IgD-negative memory B cell (primary cell): Measurements from ENCODE around the gene CLMP. TPM values are rescaled to one million over a fixed set of nuclear protein-coding genes. Genes with fewer than 3 reads are reported as not detected.
"Not testable (repeated sequence)": the region's sequence is repeated elsewhere in the genome, so short reads cannot be mapped to it uniquely, and the experiment has no call there.

Source experiments
- H3K27ac Mint-ChIP-seq, 3 donors: one replicate each; pipeline ENCODE4 v1.8.0; 2020 to 2022; ENCODE audit warnings: mild to moderate bottlenecking in 3 of 3, mixed read lengths in 3 of 3, moderate library complexity in 1 of 3
- H3K27me3 Mint-ChIP-seq: one replicate; pipeline ENCODE4 v1.8.0; 2021; ENCODE audit warnings: mixed read lengths
- H3K36me3 Mint-ChIP-seq: one replicate; pipeline ENCODE4 v1.8.0; 2020; ENCODE audit warnings: mild to moderate bottlenecking, mixed read lengths
- H3K4me1 Mint-ChIP-seq, 3 donors: one replicate each; pipeline ENCODE4 v1.8.0; 2020 to 2022; ENCODE audit warnings: mixed read lengths in 3 of 3, mild to moderate bottlenecking in 1 of 3
- H3K4me3 Mint-ChIP-seq, 4 donors: one replicate each; pipeline ENCODE4 v1.8.0; 2020 to 2022; ENCODE audit warnings: mild to moderate bottlenecking in 4 of 4, mixed read lengths in 4 of 4, moderate library complexity in 3 of 4
- H3K9me3 Mint-ChIP-seq, 3 donors: one replicate each; pipeline ENCODE4 v1.8.0; 2020 to 2021; ENCODE audit warnings: mixed read lengths in 3 of 3, mild to moderate bottlenecking in 1 of 3
- polyA plus RNA-seq: library from polyadenylated mRNA; unstranded; fragments of 300-500 nt; fragmentation: Illumina TruSeq; gene quantifications from one replicate; pipeline ENCODE4 v1.2.3, GENCODE V29; 2021

CLMP gene
- polyA plus RNA-seq, 1 donor from 2014 or later = 0.31 TPM

- Mint-ChIP-seq H3K4me1 (no peaks in the 10 kb centered on the region), H3K27me3 (peaks cover 24% of the 10 kb centered on the region), H3K36me3 (peaks cover 4% of the 10 kb centered on the region), H3K27ac (peak overlapping the region in 1 of 3 donors; percentile 77), H3K4me3 (no peak overlapping the region), H3K9me3 (peaks cover 2 to 9% (median 6%) of the 10 kb centered on the region in 3 donors)
These were observed 43.3 kb downstream of the CLMP start for GRCh38 chr11:123151796-123152195.

- Mint-ChIP-seq H3K4me1 (no peaks in the 10 kb centered on the region), H3K27ac (no peak overlapping the region)
These were observed 43.7 kb downstream of the CLMP start for GRCh38 chr11:123151366-123151765.

DNA sequence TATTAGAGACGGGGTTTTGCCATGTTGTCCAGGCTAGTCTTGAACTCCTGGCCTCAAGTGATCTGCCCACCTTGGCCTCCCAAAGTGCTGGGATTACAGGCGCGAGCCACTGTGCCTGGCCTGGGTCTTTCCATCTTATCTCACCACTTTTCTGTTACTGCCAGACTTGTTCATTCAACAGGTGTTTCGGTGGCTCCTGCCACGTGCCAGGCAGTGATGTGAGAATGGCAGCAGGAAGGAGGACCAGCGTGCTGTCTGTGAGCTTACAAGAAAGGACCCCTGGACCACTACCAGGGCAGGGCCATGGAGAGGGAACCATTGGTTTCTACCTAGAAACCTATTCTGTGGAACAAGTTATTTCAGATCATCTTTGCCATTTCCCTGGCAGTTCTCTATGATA lies 44.2 kb downstream of the CLMP start:
- no peak overlapping the region for H3K27ac Mint-ChIP-seq
- no peak overlapping the region for H3K4me3 Mint-ChIP-seq
- peaks cover 4% of the 10 kb centered on the region for H3K36me3 Mint-ChIP-seq
- no peaks in the 10 kb centered on the region for H3K4me1 Mint-ChIP-seq
- peaks cover 0 to 7% (median 2%) of the 10 kb centered on the region in 3 donors for H3K9me3 Mint-ChIP-seq
- peaks cover 21% of the 10 kb centered on the region for H3K27me3 Mint-ChIP-seq

More at GRCh38 chr11:123151366-123151765, 43.7 kb downstream of the CLMP start:
- Mint-ChIP-seq H3K9me3 (peaks cover 1 to 9% (median 6%) of the 10 kb centered on the region in 3 donors), H3K36me3 (peaks cover 4% of the 10 kb centered on the region), H3K27me3 (peaks cover 26% of the 10 kb centered on the region), H3K4me3 (no peak overlapping the region)

GRCh38 chr11:123148965-123149364 lies 46.1 kb downstream of the CLMP start:
- H3K9me3 Mint-ChIP-seq = peaks cover 0 to 1% (median 0%) of the 10 kb centered on the region in 3 donors
- peaks cover 18% of the 10 kb centered on the region for H3K27me3 Mint-ChIP-seq
- peaks cover 2% of the 10 kb centered on the region for H3K36me3 Mint-ChIP-seq
- no peaks in the 10 kb centered on the region for H3K4me1 Mint-ChIP-seq
- no peak overlapping the region for H3K4me3 Mint-ChIP-seq
- no peak overlapping the region for H3K27ac Mint-ChIP-seq

GRCh38 chr11:123145661-123146060 lies 49.4 kb downstream of the CLMP start:
- H3K4me3 Mint-ChIP-seq = no peak overlapping the region
- H3K4me1 Mint-ChIP-seq = no peaks in the 10 kb centered on the region
- H3K36me3 Mint-ChIP-seq = peaks cover 5% of the 10 kb centered on the region
- H3K27ac Mint-ChIP-seq = no peak overlapping the region
- H3K9me3 Mint-ChIP-seq = no peaks in the 10 kb centered on the region
- peaks cover 6% of the 10 kb centered on the region for H3K27me3 Mint-ChIP-seq

- H3K9me3 Mint-ChIP-seq = no peaks in the 10 kb centered on the region
- H3K4me3 Mint-ChIP-seq = no peak overlapping the region
- no peak overlapping the region for H3K27ac Mint-ChIP-seq
- H3K27me3 Mint-ChIP-seq = peaks cover 6% of the 10 kb centered on the region
- peaks cover 5% of the 10 kb centered on the region for H3K36me3 Mint-ChIP-seq
- no peaks in the 10 kb centered on the region for H3K4me1 Mint-ChIP-seq
These were observed 49.8 kb downstream of the CLMP start for GRCh38 chr11:123145220-123145619.

- no peaks in the 10 kb centered on the region for H3K4me1 Mint-ChIP-seq
- H3K36me3 Mint-ChIP-seq = peaks cover 5% of the 10 kb centered on the region
- no peaks in the 10 kb centered on the region for H3K9me3 Mint-ChIP-seq
- H3K27me3 Mint-ChIP-seq = peaks cover 6% of the 10 kb centered on the region
- H3K4me3 Mint-ChIP-seq = no peak overlapping the region
- no peak overlapping the region for H3K27ac Mint-ChIP-seq
These were observed 50.3 kb downstream of the CLMP start for GRCh38 chr11:123144707-123145106.

- Mint-ChIP-seq H3K4me1 (no peaks in the 10 kb centered on the region), H3K27me3 (peaks cover 9% of the 10 kb centered on the region), H3K27ac (no peak overlapping the region), H3K4me3 (no peak overlapping the region), H3K36me3 (peaks cover 5% of the 10 kb centered on the region), H3K9me3 (no peaks in the 10 kb centered on the region)
These were observed 51.1 kb downstream of the CLMP start for GRCh38 chr11:123143921-123144320.

- Mint-ChIP-seq H3K4me3 (no peak overlapping the region), H3K36me3 (peaks cover 5% of the 10 kb centered on the region), H3K27ac (no peak overlapping the region), H3K27me3 (peaks cover 9% of the 10 kb centered on the region), H3K9me3 (no peaks in the 10 kb centered on the region), H3K4me1 (no peaks in the 10 kb centered on the region)
These were observed 51.6 kb downstream of the CLMP start for GRCh38 chr11:123143476-123143875.

DNA sequence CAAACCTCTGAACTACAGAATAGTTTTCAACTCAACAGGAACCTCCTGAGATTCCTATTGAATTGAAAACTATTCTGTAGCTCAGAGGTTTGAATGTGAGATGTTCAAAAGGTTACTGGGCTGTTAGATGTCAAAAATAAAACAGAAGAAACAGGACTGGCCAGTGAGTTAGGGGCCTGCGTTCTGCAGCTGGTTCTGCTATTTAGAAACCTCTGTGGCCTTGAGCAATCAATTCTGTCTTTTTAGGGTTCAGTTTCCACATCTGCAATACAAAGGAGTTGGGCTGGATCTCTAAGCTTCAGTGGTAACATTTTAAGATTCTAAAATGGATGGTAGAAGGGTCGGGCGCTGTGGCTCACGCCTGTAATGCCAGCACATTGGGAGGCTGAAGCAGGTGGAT lies 55.8 kb downstream of the CLMP start:
- Mint-ChIP-seq H3K36me3 (peaks cover 3% of the 10 kb centered on the region), H3K4me3 (no peak overlapping the region), H3K9me3 (no peaks in the 10 kb centered on the region), H3K27me3 (peaks cover 4% of the 10 kb centered on the region), H3K4me1 (peaks cover 0 to 7% (median 4%) of the 10 kb centered on the region in 3 donors), H3K27ac (no peak overlapping the region)

DNA sequence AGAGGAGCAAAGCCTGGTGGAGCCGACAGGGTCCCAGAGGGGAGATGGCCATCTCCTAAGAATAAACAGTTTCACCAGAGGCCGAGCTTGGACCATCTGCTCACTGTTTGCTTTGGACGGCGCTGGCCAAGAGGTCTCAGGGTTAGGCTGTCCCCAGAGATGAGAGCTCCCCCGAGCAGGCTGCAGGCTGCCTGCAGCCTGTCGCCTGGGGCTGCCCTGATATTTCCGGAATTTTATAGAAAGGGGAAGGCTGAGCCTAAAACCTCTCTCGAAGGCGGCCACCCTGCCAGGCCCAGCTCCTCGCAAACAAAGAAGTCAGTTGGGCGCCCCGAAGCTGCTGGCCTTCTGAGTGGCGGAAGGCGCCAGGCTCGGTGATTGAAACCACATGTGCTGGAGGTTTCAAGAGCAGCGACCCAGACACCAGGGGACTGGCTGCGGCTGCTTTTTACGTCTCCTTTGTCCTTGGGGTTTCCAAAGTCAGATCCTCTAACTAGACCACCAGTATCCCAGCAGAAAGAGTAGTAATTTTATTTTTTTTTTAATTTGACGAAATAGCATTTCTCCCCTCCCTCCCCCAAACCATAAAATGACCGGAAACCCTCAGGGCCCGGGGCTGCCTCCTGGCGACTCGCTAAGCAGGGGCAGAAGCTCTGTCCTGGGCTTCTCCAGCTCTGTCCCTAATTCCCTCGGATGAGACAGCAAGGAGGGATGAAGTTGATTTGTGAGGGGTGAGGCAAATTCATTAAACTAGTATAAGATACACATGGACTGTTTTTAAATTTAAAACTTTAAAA lies 57.4 kb downstream of the CLMP start:
- Mint-ChIP-seq H3K36me3 (peaks cover 3% of the 10 kb centered on the region), H3K4me3 (no peak overlapping the region), H3K4me1 (peaks cover 0 to 7% (median 4%) of the 10 kb centered on the region in 3 donors), H3K27me3 (peaks cover 4% of the 10 kb centered on the region), H3K9me3 (no peaks in the 10 kb centered on the region), H3K27ac (no peak overlapping the region)

GRCh38 chr11:123135863-123136446 lies 59.1 kb downstream of the CLMP start:
- peaks cover 0 to 7% (median 4%) of the 10 kb centered on the region in 3 donors for H3K4me1 Mint-ChIP-seq
- H3K36me3 Mint-ChIP-seq = peaks cover 3% of the 10 kb centered on the region
- no peaks in the 10 kb centered on the region for H3K9me3 Mint-ChIP-seq
- peaks cover 4% of the 10 kb centered on the region for H3K27me3 Mint-ChIP-seq
- H3K4me3 Mint-ChIP-seq = no peak overlapping the region
- no peak overlapping the region for H3K27ac Mint-ChIP-seq

- Mint-ChIP-seq H3K4me1 (peaks cover 0 to 3% (median under 1%) of the 10 kb centered on the region in 3 donors), H3K27ac (no peak overlapping the region), H3K36me3 (no peaks in the 10 kb centered on the region), H3K4me3 (no peak overlapping the region), H3K9me3 (no peaks in the 10 kb centered on the region), H3K27me3 (peaks cover under 1% of the 10 kb centered on the region)
These were observed 62.2 kb downstream of the CLMP start for GRCh38 chr11:123132881-123133280.

DNA sequence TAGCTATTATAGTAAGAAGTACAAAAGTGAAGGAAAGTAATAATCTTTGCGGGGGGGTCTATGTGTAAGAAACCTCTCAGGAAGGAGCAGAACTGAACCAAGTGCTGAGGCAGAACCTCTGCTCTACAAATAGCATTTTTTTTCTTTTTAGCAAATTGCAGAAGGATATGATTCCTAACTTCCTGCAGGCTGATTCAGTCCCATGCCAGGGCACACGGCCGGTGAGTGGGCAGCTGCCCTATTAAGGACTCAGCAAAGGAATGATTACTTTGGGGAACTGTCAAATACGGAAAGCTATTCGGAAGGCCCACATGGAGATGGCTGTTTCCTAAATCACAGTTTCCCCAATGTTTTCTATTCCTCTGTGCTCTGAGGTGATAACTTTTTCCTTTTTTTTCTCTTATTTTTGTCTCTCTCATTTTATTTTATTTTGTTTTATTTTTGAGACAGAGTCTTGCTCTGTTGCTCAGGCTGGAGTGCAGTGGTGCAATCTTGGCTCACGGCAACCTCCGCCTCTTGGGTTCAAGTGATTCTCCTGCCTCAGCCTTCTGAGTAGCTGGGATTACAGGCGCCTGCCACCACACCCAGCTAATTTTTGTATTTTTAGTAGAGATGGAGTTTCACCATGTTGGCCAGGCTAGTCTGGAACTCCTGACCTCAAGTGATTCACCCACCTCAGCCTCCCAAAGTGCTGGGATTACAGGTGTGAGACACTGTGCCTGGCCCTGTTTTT lies 62.8 kb downstream of the CLMP start:
- H3K27ac Mint-ChIP-seq, H3K4me3 Mint-ChIP-seq, H3K9me3 Mint-ChIP-seq, H3K4me1 Mint-ChIP-seq, H3K27me3 Mint-ChIP-seq, H3K36me3 Mint-ChIP-seq: not testable (repeated sequence)

DNA sequence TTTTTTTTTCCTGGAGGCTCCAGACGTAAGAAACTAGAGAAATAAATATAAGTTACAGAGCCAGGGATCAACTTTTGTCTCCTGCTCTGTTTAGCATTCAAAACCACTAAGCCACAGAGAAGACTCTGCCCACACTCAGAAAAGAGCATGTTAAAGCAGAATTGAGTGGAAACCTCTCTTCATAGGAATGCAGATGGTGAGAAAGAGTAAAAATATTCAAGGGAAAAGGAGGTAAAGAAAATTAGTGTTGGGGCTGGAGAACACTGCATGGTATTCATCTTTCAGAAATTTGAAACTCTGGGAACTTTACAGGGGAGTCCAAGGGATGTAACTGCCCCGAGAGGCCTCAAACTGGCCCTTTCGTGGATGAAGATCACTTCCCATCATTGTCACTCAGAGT lies 65.1 kb downstream of the CLMP start:
- Mint-ChIP-seq H3K4me1 (no peaks in the 10 kb centered on the region), H3K36me3 (no peaks in the 10 kb centered on the region), H3K9me3 (no peaks in the 10 kb centered on the region), H3K4me3 (no peak overlapping the region), H3K27ac (no peak overlapping the region), H3K27me3 (peaks cover 3% of the 10 kb centered on the region)
